ENCODE results near the gene SPEF2. TPM values are rescaled to one million over a fixed set of nuclear protein-coding genes. Genes with fewer than 3 reads are reported as not detected.
"Not testable (repeated sequence)": the region's sequence is repeated elsewhere in the genome, so short reads cannot be mapped to it uniquely, and the experiment has no call there.

The SPEF2 gene
- polyA plus RNA-seq, 1 experiment, result 4.0 TPM

DNA sequence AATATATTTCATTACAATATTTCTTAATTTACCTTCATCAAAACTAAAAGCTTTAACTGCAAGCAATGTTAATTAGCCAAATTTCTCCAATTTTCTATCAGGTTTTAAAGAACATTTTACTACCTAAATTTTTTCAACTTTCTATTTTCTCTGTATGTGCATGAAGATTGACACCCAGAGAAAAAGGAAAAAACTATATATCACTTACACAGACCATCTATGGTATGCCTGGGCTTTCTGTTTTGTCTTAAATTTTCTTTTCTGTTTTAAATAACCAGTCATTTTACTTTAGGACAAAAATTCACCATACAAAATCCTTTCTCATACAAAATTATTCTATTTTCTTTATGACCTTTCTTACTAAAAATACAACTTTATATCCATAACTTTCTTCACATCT, 225.2 kb downstream of the SPEF2 start:
- DNase-seq (ENCODE audit: low read depth), result no peak
- H3K4me3 ChIP-seq (ENCODE audit: low read depth, low read length), result no peak overlapping the region
- no peaks in the 10 kb centered on the region for H3K27me3 ChIP-seq (ENCODE audit: control insufficient read depth, insufficient read depth, low read length)
- TF ChIP-seq, protein P1, sequence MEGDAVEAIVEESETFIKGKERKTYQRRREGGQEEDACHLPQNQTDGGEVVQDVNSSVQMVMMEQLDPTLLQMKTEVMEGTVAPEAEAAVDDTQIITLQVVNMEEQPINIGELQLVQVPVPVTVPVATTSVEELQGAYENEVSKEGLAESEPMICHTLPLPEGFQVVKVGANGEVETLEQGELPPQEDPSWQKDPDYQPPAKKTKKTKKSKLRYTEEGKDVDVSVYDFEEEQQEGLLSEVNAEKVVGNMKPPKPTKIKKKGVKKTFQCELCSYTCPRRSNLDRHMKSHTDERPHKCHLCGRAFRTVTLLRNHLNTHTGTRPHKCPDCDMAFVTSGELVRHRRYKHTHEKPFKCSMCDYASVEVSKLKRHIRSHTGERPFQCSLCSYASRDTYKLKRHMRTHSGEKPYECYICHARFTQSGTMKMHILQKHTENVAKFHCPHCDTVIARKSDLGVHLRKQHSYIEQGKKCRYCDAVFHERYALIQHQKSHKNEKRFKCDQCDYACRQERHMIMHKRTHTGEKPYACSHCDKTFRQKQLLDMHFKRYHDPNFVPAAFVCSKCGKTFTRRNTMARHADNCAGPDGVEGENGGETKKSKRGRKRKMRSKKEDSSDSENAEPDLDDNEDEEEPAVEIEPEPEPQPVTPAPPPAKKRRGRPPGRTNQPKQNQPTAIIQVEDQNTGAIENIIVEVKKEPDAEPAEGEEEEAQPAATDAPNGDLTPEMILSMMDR (IDR thresholded peaks at IDR 0.05; ENCODE audit: insufficient read depth, low read depth, low read length), result no peak
- ChIA-PET CTCF (no interaction called here), POLR2A (no interaction called here)
- no peaks in the 10 kb centered on the region for H3K36me3 ChIP-seq (ENCODE audit: control insufficient read depth, insufficient read depth, low read length)

DNA sequence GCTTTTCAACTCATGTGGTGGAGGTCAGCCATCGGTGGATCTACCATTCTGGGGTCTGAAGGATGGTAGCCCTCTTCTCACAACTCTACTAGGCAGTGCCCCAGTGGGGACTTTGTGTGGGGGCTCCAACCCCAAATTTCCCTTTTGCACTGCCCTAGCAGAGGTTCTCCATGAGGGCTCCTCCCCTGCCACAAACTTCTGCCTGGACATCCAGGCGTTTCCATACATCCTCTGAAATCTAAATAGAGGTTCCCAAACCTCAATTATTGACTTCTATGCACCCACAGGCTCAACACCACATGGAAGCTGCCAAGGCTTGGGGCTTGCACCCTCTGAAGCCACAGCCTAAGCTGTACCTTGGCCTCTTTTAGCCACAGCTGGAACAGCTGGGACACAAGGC, 227.8 kb downstream of the SPEF2 start:
- DNase-seq (ENCODE audit: low read depth); CTCF ChIA-PET; H3K36me3 ChIP-seq (ENCODE audit: control insufficient read depth, insufficient read depth, low read length); POLR2A ChIA-PET; H3K27me3 ChIP-seq (ENCODE audit: control insufficient read depth, insufficient read depth, low read length); H3K4me3 ChIP-seq (ENCODE audit: low read depth, low read length): not testable (repeated sequence)

DNA sequence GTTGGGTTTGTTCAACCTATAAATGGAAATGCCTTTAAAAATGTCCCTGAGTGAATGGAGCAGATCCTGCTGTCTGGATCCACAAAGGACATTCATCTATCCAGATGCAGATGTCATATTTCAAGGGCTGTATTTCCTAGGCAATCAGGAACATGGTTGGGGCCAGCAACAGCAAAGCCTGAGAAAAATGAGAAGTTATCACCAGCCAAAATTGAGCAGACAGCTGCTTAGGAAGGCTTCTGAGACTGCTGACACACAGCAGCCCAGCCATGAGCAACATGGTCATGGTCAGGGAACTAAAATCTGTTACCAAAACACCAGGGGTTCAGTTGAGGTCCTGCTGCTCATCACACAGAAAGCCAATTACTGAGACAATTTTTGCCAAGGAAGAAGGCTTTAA, 229.8 kb downstream of the SPEF2 start:
- H3K27me3 ChIP-seq (ENCODE audit: control insufficient read depth, insufficient read depth, low read length), result no peaks in the 10 kb centered on the region
- DNase-seq (ENCODE audit: low read depth), result no peak
- no peak overlapping the region for H3K4me3 ChIP-seq (ENCODE audit: low read depth, low read length)
- CTCF ChIA-PET, result interaction anchor here (1.0 to 1.2 kb wide), 2 partner anchors 71 to 77 kb away, joined by 3 read pairs; no protein-coding TSS in a partner anchor
- TF ChIP-seq, protein P1 (IDR thresholded peaks at IDR 0.05; ENCODE audit: insufficient read depth, low read depth, low read length), result no peak
- POLR2A ChIA-PET, result no interaction called here
- no peaks in the 10 kb centered on the region for H3K36me3 ChIP-seq (ENCODE audit: control insufficient read depth, insufficient read depth, low read length)

DNA sequence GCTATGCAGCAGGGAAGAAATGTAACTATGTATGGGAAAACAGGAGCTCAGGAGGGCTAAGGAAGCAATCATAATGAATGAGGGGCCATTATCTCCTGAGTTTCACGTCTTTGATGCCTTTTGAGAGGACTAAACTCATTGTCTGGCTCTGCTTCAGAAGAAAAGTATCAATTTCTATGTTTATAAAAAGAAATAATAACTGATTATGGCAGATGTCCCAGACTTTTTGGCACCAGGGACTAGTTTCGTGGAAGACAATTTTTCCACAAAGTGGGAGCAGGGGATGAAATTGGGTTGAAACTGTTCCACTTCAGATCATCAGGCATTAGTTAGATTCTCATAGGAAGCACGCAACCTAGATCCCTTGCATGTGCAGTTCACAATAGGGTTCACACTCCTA, 230.3 kb downstream of the SPEF2 start:
- POLR2A ChIA-PET, result no interaction called here

DNA sequence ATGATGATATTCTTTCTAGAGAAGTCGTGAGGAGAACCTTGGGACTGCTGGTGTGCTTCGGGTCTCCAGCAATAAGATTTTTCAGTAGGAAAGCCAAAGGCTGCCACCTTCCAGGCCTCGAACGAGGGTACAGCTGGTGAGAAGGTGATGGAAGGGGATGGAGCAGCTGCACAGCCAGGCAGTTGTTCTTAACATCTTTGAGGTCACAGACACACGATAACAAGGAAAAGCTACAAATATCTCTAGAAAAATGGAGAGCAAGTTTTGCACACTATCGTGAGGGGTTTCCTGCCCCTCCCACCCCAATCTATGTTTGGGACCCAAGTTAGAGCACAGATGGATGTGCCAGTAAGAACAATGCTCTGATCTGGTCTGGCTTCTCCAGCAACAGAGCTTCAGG, 232.2 kb downstream of the SPEF2 start:
- TF ChIP-seq, protein P1 (IDR thresholded peaks at IDR 0.05; ENCODE audit: insufficient read depth, low read depth, low read length), result no peak
- CTCF ChIA-PET, result interaction anchor here (1.0 to 2.0 kb wide), 3 partner anchors 13 to 76 kb away, joined by 3 to 4 read pairs (median 3); no protein-coding TSS in a partner anchor
- POLR2A ChIA-PET, result interaction anchor here (0.6 kb wide), 1 partner anchor 721 kb away, joined by 3 read pairs; no protein-coding TSS in a partner anchor
- Histone ChIP-seq H3K36me3 (ENCODE audit: control insufficient read depth, insufficient read depth, low read length) (no peaks in the 10 kb centered on the region), H3K4me3 (ENCODE audit: low read depth, low read length) (no peak overlapping the region), H3K27me3 (ENCODE audit: control insufficient read depth, insufficient read depth, low read length) (no peaks in the 10 kb centered on the region)
- DNase-seq (ENCODE audit: low read depth), result no peak

More for the DNA sequence above, 230.3 kb downstream of the SPEF2 start:
- CTCF ChIA-PET, result interaction anchor here (1.0 to 1.2 kb wide), 2 partner anchors 71 to 77 kb away, joined by 3 read pairs; no protein-coding TSS in a partner anchor
- TF ChIP-seq, protein P1 (IDR thresholded peaks at IDR 0.05; ENCODE audit: insufficient read depth, low read depth, low read length), result no peak
- no peak for DNase-seq (ENCODE audit: low read depth)
- no peak overlapping the region for H3K4me3 ChIP-seq (ENCODE audit: low read depth, low read length)
- no peaks in the 10 kb centered on the region for H3K27me3 ChIP-seq (ENCODE audit: control insufficient read depth, insufficient read depth, low read length)
- H3K36me3 ChIP-seq (ENCODE audit: control insufficient read depth, insufficient read depth, low read length), result no peaks in the 10 kb centered on the region

Measured in BJ (cell line).